Neural progenitor cell (in vitro differentiated cells): Measurements from ENCODE around the gene PIK3CD.
"Not testable (repeated sequence)": the region's sequence is repeated elsewhere in the genome, so short reads cannot be mapped to it uniquely, and the experiment has no call there.

Experiments used
- EZH2 ChIP-seq: fragments of 200-600 bp; sonication (generic); IDR thresholded peaks from 2 replicates; pipeline ENCODE4 v1.6.1; 2017; ENCODE audit warnings: antibody characterized with exemption, mild to moderate bottlenecking, moderate library complexity
- EZH2phosphoT487 ChIP-seq: fragments of 200-600 bp; sonication (generic); IDR thresholded peaks from 2 replicates; pipeline ENCODE4 v1.6.1; 2017; ENCODE audit warnings: antibody characterized with exemption
- TF ChIP-seq, protein P1 (sequence below): fragments of 200-600 bp; sonication (generic); IDR thresholded peaks from 2 replicates; pipeline ENCODE4 v1.5.1; 2017; ENCODE audit warnings: antibody characterized with exemption, mild to moderate bottlenecking

GRCh38 chr1:9712767-9713166, 61.2 kb downstream of the PIK3CD start:
- TF ChIP-seq EZH2, EZH2phosphoT487: not testable (repeated sequence)
- TF ChIP-seq, protein P1, sequence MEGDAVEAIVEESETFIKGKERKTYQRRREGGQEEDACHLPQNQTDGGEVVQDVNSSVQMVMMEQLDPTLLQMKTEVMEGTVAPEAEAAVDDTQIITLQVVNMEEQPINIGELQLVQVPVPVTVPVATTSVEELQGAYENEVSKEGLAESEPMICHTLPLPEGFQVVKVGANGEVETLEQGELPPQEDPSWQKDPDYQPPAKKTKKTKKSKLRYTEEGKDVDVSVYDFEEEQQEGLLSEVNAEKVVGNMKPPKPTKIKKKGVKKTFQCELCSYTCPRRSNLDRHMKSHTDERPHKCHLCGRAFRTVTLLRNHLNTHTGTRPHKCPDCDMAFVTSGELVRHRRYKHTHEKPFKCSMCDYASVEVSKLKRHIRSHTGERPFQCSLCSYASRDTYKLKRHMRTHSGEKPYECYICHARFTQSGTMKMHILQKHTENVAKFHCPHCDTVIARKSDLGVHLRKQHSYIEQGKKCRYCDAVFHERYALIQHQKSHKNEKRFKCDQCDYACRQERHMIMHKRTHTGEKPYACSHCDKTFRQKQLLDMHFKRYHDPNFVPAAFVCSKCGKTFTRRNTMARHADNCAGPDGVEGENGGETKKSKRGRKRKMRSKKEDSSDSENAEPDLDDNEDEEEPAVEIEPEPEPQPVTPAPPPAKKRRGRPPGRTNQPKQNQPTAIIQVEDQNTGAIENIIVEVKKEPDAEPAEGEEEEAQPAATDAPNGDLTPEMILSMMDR = not testable (repeated sequence)
